HCT116 (cell line): Measurements from ENCODE around the gene SLC28A2. TPM values are rescaled to one million over a fixed set of nuclear protein-coding genes. Genes with fewer than 3 reads are reported as not detected.

Experiments
- ATAC-seq: fragments of 200-7000 bp; cut with Tn5 transposase; 2 replicates; pipeline ENCODE4 v1.9.1; 2020; ENCODE audit warnings: mild to moderate bottlenecking, moderate library complexity
- BruUV-seq: library from RNA; stranded (reverse); fragments of 400-500 nt; replicated peaks from 2 replicates; lab custom pipeline; 2021; lab: Mats Ljungman, UMichigan
- CTCF ChIA-PET: fragments of 300-600 bp; sonication (Branson Sonifier 250); formaldehyde crosslinking; loops from one replicate; lab custom pipeline; 2021; ENCODE audit warnings: antibody characterized with exemption; lab: Charles Lee
- POLR2A ChIA-PET: fragments of 300-600, 350-600 bp; sonication (Branson Sonifier 250); formaldehyde crosslinking; loops from one replicate; lab custom pipeline; 2021; ENCODE audit warnings: antibody characterized with exemption; lab: Charles Lee
- RAD21 ChIA-PET, 2 experiments: fragments of 300-600 bp; sonication (Branson Sonifier 250); formaldehyde crosslinking; loops; one replicate each; lab custom pipeline; 2023; ENCODE audit warnings: low total read pairs in 2 of 2; ENCODE audit not compliant: uncharacterized antibody in 2 of 2, unreplicated experiment in 2 of 2, low non-redundant PET in 1 of 2; lab: Charles Lee
- DNase-seq: peaks from one replicate; pipeline ENCODE4 v3.0.0-alpha.2; 2010; ENCODE audit warnings: low read depth, low spot score
- H2AFZ ChIP-seq: fragments of 200-600 bp; shearing (Covaris generic), sonication (generic); 2 replicates; pipeline ENCODE4 v1.6.1; 2017; ENCODE audit warnings: low read depth, mixed run types, mixed read lengths, antibody characterized with exemption, low read length; ENCODE audit not compliant: poor library complexity, severe bottlenecking
- H3K27ac ChIP-seq: 2 replicates; pipeline ENCODE4 v1.5.1; 2012; ENCODE audit warnings: low read depth, low read length
- H3K27me3 ChIP-seq: fragments of 200-600 bp; sonication (generic); 2 replicates; pipeline ENCODE4 v1.6.1; 2016; ENCODE audit warnings: mixed run types, low read length, mixed read lengths; ENCODE audit not compliant: insufficient read depth
- H3K36me3 ChIP-seq, 2 experiments: fragments of 200-500 bp in 1 of 2; fragments of 200-600 bp in 1 of 2; sonication (Bioruptor generic) in 1 of 2; sonication (generic) in 1 of 2; 2 replicates each; pipeline versions ENCODE4 v1.5.1 to v1.6.1; 2014 to 2016; ENCODE audit warnings: low read length in 2 of 2, inconsistent platforms in 1 of 2, mixed read lengths in 1 of 2, mixed run types in 1 of 2; ENCODE audit not compliant: insufficient read depth in 2 of 2, control insufficient read depth in 1 of 2
- H3K4me1 ChIP-seq, 2 experiments: fragments of 200-600 bp in 1 of 2; sonication (generic) in 1 of 2; 2 replicates each; pipeline versions ENCODE4 v1.5.1 to v1.6.1; 2012 to 2017; ENCODE audit warnings: low read length in 2 of 2, inconsistent platforms in 1 of 2, mild to moderate bottlenecking in 1 of 2, mixed read lengths in 1 of 2, mixed run types in 1 of 2, moderate library complexity in 1 of 2; ENCODE audit not compliant: insufficient read depth in 2 of 2, control insufficient read depth in 1 of 2
- H3K4me2 ChIP-seq: fragments of 200-600 bp; sonication (generic); 2 replicates; pipeline ENCODE4 v1.6.1; 2017; ENCODE audit warnings: mixed run types, low read length, mixed read lengths
- H3K4me3 ChIP-seq, 2 experiments: fragments of 200-600 bp in 1 of 2; sonication (generic) in 1 of 2; replicated peaks in 1 of 2; 2 replicates each; pipeline ENCODE4 v1.5.1; 2011 to 2016; ENCODE audit warnings: low read length in 2 of 2, control low read depth in 1 of 2, low read depth in 1 of 2, mild to moderate bottlenecking in 1 of 2, mixed read lengths in 1 of 2, mixed run types in 1 of 2
- H3K79me2 ChIP-seq: fragments of 200-600 bp; sonication (generic); 2 replicates; pipeline ENCODE4 v1.6.1; 2017; ENCODE audit warnings: mild to moderate bottlenecking, mixed run types, low read length, moderate library complexity, mixed read lengths; ENCODE audit not compliant: insufficient read depth
- H3K9ac ChIP-seq: fragments of 200-600 bp; sonication (generic); 2 replicates; pipeline ENCODE4 v1.6.1; 2016; ENCODE audit warnings: low read length, mixed read lengths
- H3K9me2 ChIP-seq: fragments of 200-600 bp; sonication (generic), shearing (Covaris generic); 2 replicates; pipeline ENCODE4 v1.6.1; 2017; ENCODE audit warnings: mixed run types, mild to moderate bottlenecking, moderate library complexity; ENCODE audit not compliant: insufficient read depth
- H3K9me3 ChIP-seq, 2 experiments: fragments of 200-500 bp in 1 of 2; fragments of 200-600 bp in 1 of 2; sonication (Bioruptor generic) in 1 of 2; sonication (generic) in 1 of 2; 2 replicates each; pipeline ENCODE4 v1.6.1; 2014 to 2017; ENCODE audit warnings: low read length in 2 of 2, mixed read lengths in 2 of 2, inconsistent platforms in 1 of 2, low read depth in 1 of 2, mild to moderate bottlenecking in 1 of 2, mixed run types in 1 of 2, moderate library complexity in 1 of 2; ENCODE audit not compliant: control insufficient read depth in 1 of 2, insufficient read depth in 1 of 2
- H4K20me1 ChIP-seq: fragments of 200-600 bp; sonication (generic), shearing (Covaris generic); 2 replicates; pipeline ENCODE4 v1.6.1; 2017; ENCODE audit warnings: mixed run types, mild to moderate bottlenecking, moderate library complexity; ENCODE audit not compliant: insufficient read depth
- CEBPB ChIP-seq: IDR thresholded peaks from 2 replicates; pipeline ENCODE4 v1.6.1; 2012; ENCODE audit warnings: low read depth
- EZH2phosphoT487 ChIP-seq: fragments of 200-600 bp; IDR thresholded peaks from 2 replicates; pipeline ENCODE4 v1.6.1; 2018; ENCODE audit warnings: antibody characterized with exemption, borderline replicate concordance
- POLR2A ChIP-seq: IDR thresholded peaks from 2 replicates; pipeline ENCODE4 v1.7.0; 2011; ENCODE audit warnings: borderline replicate concordance; ENCODE audit not compliant: insufficient read depth, insufficient read length; ENCODE audit errors: extremely low read depth
- SIN3A ChIP-seq: IDR thresholded peaks from 2 replicates; pipeline ENCODE4 v1.6.1; 2012; ENCODE audit warnings: low read depth
- TCF7L2 ChIP-seq: IDR thresholded peaks from 2 replicates; pipeline ENCODE4 v1.7.0; 2011; ENCODE audit warnings: borderline replicate concordance, inconsistent platforms; ENCODE audit not compliant: insufficient read depth, insufficient read length; ENCODE audit errors: extremely low read depth
- ZFX ChIP-seq: fragments of 450-650 bp; IDR thresholded peaks from 2 replicates; pipeline ENCODE4 v1.6.1; 2017
- ZNF274 ChIP-seq: fragments of 200-500 bp; sonication (Bioruptor generic); IDR thresholded peaks from 2 replicates; pipeline ENCODE4 v1.6.1; 2014; ENCODE audit warnings: mild to moderate bottlenecking, low read depth, low read length, inconsistent platforms
- intact Hi-C: fragments of 100-400 bp; cut with micrococcal nuclease; formaldehyde crosslinking; loops from 2 replicates; pipeline ENCODE4 v1.10.0; 2022
- total RNA-seq: library from RNA; stranded (reverse); gene quantifications from one replicate; pipeline ENCODE4 v1.2.1, GENCODE V29; 2021; ENCODE audit not compliant: unreplicated experiment
- TF ChIP-seq, protein P1 (sequence below), 3 experiments: fragments of 200-600 bp in 1 of 3; sonication (generic) in 1 of 3; IDR thresholded peaks in 2 of 3; conservative IDR thresholded peaks in 1 of 3; 2 replicates each; pipeline ENCODE4 v1.5.1; 2012 to 2017; ENCODE audit warnings: low read depth in 2 of 3, low read length in 2 of 3, antibody characterized with exemption in 1 of 3, borderline replicate concordance in 1 of 3, control low read depth in 1 of 3, mild to moderate bottlenecking in 1 of 3, mixed read lengths in 1 of 3, mixed run types in 1 of 3, moderate library complexity in 1 of 3; ENCODE audit not compliant: insufficient read depth in 1 of 3
- TF ChIP-seq, protein P2 (sequence below): IDR thresholded peaks from 2 replicates; pipeline ENCODE4 v1.6.1; 2012; ENCODE audit warnings: low read depth
- TF ChIP-seq, protein P3 (sequence below): IDR thresholded peaks from 2 replicates; pipeline ENCODE4 v1.6.1; 2012

The SLC28A2 gene
- total RNA-seq, 1 experiment from 2014 or later, result not detected

DNA sequence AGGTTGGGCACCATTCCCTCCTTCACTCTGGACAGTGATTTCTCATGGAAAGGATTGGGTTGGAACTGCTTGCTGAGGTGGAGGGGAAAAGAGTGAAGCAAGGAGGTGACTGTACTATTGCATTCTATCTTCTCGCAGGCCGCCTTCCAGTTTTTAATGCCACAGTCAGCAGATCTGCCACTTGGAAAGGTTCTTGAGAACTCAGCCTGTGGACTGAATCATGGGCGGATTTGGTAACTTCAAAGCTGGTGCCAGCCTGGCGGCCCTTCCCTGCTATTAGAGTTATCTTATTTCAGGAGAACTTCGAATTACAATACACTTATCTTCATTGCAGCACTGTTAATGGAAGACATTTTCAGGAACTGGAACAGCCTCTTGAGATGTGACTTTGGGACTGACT lies 23.1 kb upstream of the SLC28A2 start:
- Histone ChIP-seq H3K4me1 (no peaks in the 10 kb centered on the region), H3K9me3 (peaks cover 3 to 4% of the 10 kb centered on the region in 2 experiments; a peak in 1 of 4 replicates), H3K9ac (no peak overlapping the region), H3K4me3 (no peak overlapping the region), H3K36me3 (no peaks in the 10 kb centered on the region), H3K79me2 (no peaks in the 10 kb centered on the region), H3K27me3 (no peaks in the 10 kb centered on the region), H4K20me1 (no peaks in the 10 kb centered on the region), H3K9me2 (no peaks in the 10 kb centered on the region), H3K27ac (no peak overlapping the region), H3K4me2 (no peak overlapping the region)
- ChIA-PET POLR2A (no interaction called here), RAD21 (no interaction called here), CTCF (no interaction called here)
- no TSS peak for BruUV-seq
- ATAC-seq, result no peak
- no peak for DNase-seq
- intact Hi-C loops, result no loop called here
- TF ChIP-seq, protein P1, sequence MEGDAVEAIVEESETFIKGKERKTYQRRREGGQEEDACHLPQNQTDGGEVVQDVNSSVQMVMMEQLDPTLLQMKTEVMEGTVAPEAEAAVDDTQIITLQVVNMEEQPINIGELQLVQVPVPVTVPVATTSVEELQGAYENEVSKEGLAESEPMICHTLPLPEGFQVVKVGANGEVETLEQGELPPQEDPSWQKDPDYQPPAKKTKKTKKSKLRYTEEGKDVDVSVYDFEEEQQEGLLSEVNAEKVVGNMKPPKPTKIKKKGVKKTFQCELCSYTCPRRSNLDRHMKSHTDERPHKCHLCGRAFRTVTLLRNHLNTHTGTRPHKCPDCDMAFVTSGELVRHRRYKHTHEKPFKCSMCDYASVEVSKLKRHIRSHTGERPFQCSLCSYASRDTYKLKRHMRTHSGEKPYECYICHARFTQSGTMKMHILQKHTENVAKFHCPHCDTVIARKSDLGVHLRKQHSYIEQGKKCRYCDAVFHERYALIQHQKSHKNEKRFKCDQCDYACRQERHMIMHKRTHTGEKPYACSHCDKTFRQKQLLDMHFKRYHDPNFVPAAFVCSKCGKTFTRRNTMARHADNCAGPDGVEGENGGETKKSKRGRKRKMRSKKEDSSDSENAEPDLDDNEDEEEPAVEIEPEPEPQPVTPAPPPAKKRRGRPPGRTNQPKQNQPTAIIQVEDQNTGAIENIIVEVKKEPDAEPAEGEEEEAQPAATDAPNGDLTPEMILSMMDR (IDR thresholded peaks at IDR 0.05 in 2 of 3, conservative IDR thresholded peaks at IDR 0.05 in 1 of 3; ENCODE audit: borderline replicate concordance in 1 of 3, insufficient read depth in 1 of 3, low read depth in 2 of 3, low read length in 2 of 3), result no peak
- TF ChIP-seq SIN3A, result no peak
- TF ChIP-seq ZFX, result no peak
- no peak for TF ChIP-seq CEBPB
- TF ChIP-seq, protein P2, sequence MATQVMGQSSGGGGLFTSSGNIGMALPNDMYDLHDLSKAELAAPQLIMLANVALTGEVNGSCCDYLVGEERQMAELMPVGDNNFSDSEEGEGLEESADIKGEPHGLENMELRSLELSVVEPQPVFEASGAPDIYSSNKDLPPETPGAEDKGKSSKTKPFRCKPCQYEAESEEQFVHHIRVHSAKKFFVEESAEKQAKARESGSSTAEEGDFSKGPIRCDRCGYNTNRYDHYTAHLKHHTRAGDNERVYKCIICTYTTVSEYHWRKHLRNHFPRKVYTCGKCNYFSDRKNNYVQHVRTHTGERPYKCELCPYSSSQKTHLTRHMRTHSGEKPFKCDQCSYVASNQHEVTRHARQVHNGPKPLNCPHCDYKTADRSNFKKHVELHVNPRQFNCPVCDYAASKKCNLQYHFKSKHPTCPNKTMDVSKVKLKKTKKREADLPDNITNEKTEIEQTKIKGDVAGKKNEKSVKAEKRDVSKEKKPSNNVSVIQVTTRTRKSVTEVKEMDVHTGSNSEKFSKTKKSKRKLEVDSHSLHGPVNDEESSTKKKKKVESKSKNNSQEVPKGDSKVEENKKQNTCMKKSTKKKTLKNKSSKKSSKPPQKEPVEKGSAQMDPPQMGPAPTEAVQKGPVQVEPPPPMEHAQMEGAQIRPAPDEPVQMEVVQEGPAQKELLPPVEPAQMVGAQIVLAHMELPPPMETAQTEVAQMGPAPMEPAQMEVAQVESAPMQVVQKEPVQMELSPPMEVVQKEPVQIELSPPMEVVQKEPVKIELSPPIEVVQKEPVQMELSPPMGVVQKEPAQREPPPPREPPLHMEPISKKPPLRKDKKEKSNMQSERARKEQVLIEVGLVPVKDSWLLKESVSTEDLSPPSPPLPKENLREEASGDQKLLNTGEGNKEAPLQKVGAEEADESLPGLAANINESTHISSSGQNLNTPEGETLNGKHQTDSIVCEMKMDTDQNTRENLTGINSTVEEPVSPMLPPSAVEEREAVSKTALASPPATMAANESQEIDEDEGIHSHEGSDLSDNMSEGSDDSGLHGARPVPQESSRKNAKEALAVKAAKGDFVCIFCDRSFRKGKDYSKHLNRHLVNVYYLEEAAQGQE, result no peak
- TF ChIP-seq ZNF274, result no peak
- TF ChIP-seq, protein P3, sequence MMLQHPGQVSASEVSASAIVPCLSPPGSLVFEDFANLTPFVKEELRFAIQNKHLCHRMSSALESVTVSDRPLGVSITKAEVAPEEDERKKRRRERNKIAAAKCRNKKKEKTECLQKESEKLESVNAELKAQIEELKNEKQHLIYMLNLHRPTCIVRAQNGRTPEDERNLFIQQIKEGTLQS, result no peak
- TF ChIP-seq TCF7L2, result no peak
- TF ChIP-seq EZH2phosphoT487, result no peak
- TF ChIP-seq POLR2A, result no peak
- TF ChIP-seq, all 23 proteins: peak for 0
- no peak overlapping the region for H2AFZ ChIP-seq
